Activated naive CD4-positive, alpha-beta T cell treated with anti-CD3 and anti-CD28 coated beads, Interleukin-2, amount 50 U/mL, for 24 hours (primary cell): ENCODE results near the gene CLPTM1.

Experiments used
- H3K27ac Mint-ChIP-seq: one replicate; pipeline ENCODE4 v1.8.0; 2021; ENCODE audit warnings: mild to moderate bottlenecking, mixed read lengths
- H3K27me3 Mint-ChIP-seq: one replicate; pipeline ENCODE4 v1.8.0; 2021; ENCODE audit warnings: mixed read lengths
- H3K36me3 Mint-ChIP-seq: one replicate; pipeline ENCODE4 v1.8.0; 2021; ENCODE audit warnings: mixed read lengths
- H3K4me1 Mint-ChIP-seq: one replicate; pipeline ENCODE4 v1.8.0; 2021; ENCODE audit warnings: mixed read lengths
- H3K4me3 Mint-ChIP-seq: one replicate; pipeline ENCODE4 v1.8.0; 2021; ENCODE audit warnings: mild to moderate bottlenecking, mixed read lengths
- H3K9me3 Mint-ChIP-seq: one replicate; pipeline ENCODE4 v1.8.0; 2021; ENCODE audit warnings: mixed read lengths

The CLPTM1 gene

GRCh38 chr19:45010306-45010705 lies 55.1 kb downstream of the CLPTM1 start:
- peak overlapping the region; percentile 53 for H3K27ac Mint-ChIP-seq

DNA sequence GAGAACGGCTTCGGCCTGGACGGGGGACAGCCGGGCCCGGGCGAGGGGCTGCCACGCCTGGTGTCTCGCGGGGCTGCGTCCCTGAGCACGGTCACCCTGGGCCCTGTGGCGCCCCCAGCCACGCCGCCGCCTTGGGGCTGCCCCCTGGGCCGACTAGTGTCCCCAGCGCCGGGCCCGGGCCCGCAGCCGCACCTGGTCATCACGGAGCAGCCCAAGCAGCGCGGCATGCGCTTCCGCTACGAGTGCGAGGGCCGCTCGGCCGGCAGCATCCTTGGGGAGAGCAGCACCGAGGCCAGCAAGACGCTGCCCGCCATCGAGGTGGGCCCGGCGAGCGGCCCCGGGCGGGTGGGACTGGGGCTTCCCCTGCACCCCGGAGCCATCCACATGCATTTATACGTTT lies 56.8 kb downstream of the CLPTM1 start:
- Mint-ChIP-seq H3K27me3 (no peaks in the 10 kb centered on the region), H3K9me3 (no peaks in the 10 kb centered on the region), H3K36me3 (peaks cover 7% of the 10 kb centered on the region), H3K4me1 (peaks cover 9% of the 10 kb centered on the region), H3K27ac (no peak overlapping the region), H3K4me3 (no peak overlapping the region)

More at GRCh38 chr19:45010306-45010705, 55.1 kb downstream of the CLPTM1 start:
- H3K4me3 Mint-ChIP-seq, result no peak overlapping the region
- H3K36me3 Mint-ChIP-seq, result peaks cover 11% of the 10 kb centered on the region
- H3K4me1 Mint-ChIP-seq, result peaks cover 4% of the 10 kb centered on the region
- H3K9me3 Mint-ChIP-seq, result no peaks in the 10 kb centered on the region
- no peaks in the 10 kb centered on the region for H3K27me3 Mint-ChIP-seq

GRCh38 chr19:45016388-45017314 lies 61.5 kb downstream of the CLPTM1 start:
- no peak overlapping the region for H3K4me3 Mint-ChIP-seq

GRCh38 chr19:45019187-45019586 lies 64.0 kb downstream of the CLPTM1 start:
- no peak overlapping the region for H3K4me3 Mint-ChIP-seq
- peaks cover 2% of the 10 kb centered on the region for H3K36me3 Mint-ChIP-seq
- H3K9me3 Mint-ChIP-seq, result no peaks in the 10 kb centered on the region
- H3K27me3 Mint-ChIP-seq, result no peaks in the 10 kb centered on the region
- H3K4me1 Mint-ChIP-seq, result peaks cover 8% of the 10 kb centered on the region
- no peak overlapping the region for H3K27ac Mint-ChIP-seq

More at GRCh38 chr19:45016388-45017314, 61.5 kb downstream of the CLPTM1 start:
- Mint-ChIP-seq H3K4me1 (peaks cover 8% of the 10 kb centered on the region), H3K27me3 (no peaks in the 10 kb centered on the region), H3K36me3 (peaks cover 2% of the 10 kb centered on the region), H3K9me3 (no peaks in the 10 kb centered on the region), H3K27ac (peak overlapping the region; percentile 19)

DNA sequence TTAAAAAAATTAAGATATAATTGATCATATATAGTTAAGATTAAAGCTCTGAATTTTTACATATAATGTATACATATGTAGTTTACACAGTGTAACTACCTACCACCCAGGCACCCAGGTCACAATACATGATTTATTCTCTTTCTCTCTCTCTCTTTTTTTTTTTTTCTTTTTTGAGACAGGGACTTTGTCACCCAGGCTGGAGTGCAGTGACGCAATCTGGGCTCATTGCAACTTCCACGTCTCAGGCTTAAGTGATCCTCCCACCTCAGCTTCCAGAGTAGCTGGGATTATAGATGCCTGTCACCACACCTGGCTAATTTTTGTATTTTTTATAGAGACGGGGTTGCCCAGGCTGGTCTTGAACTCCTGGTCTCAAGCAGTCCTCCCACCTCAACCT lies 64.9 kb downstream of the CLPTM1 start:
- Mint-ChIP-seq H3K36me3 (peaks cover 2% of the 10 kb centered on the region), H3K4me1 (peaks cover 8% of the 10 kb centered on the region), H3K27me3 (no peaks in the 10 kb centered on the region), H3K27ac (no peak overlapping the region), H3K4me3 (no peak overlapping the region), H3K9me3 (no peaks in the 10 kb centered on the region)

- no peaks in the 10 kb centered on the region for H3K9me3 Mint-ChIP-seq
- peaks cover 3% of the 10 kb centered on the region for H3K36me3 Mint-ChIP-seq
- no peaks in the 10 kb centered on the region for H3K27me3 Mint-ChIP-seq
- no peak overlapping the region for H3K27ac Mint-ChIP-seq
- no peak overlapping the region for H3K4me3 Mint-ChIP-seq
- peaks cover under 1% of the 10 kb centered on the region for H3K4me1 Mint-ChIP-seq
Observed at GRCh38 chr19:45021971-45022370, 66.8 kb downstream of the CLPTM1 start.

GRCh38 chr19:45023048-45023447 lies 67.9 kb downstream of the CLPTM1 start:
- no peaks in the 10 kb centered on the region for H3K9me3 Mint-ChIP-seq
- no peaks in the 10 kb centered on the region for H3K27me3 Mint-ChIP-seq
- peak overlapping the region; percentile 65 for H3K27ac Mint-ChIP-seq
- no peaks in the 10 kb centered on the region for H3K4me1 Mint-ChIP-seq
- H3K36me3 Mint-ChIP-seq, result peaks cover 3% of the 10 kb centered on the region
- H3K4me3 Mint-ChIP-seq, result no peak overlapping the region

GRCh38 chr19:45025264-45025663 lies 70.1 kb downstream of the CLPTM1 start:
- Mint-ChIP-seq H3K4me1 (no peaks in the 10 kb centered on the region), H3K36me3 (peaks cover 3% of the 10 kb centered on the region), H3K27me3 (no peaks in the 10 kb centered on the region), H3K9me3 (no peaks in the 10 kb centered on the region), H3K27ac (no peak overlapping the region), H3K4me3 (no peak overlapping the region)

- no peak overlapping the region for H3K4me3 Mint-ChIP-seq
- no peaks in the 10 kb centered on the region for H3K27me3 Mint-ChIP-seq
- H3K27ac Mint-ChIP-seq, result no peak overlapping the region
- H3K36me3 Mint-ChIP-seq, result peaks cover 6% of the 10 kb centered on the region
- H3K9me3 Mint-ChIP-seq, result no peaks in the 10 kb centered on the region
- no peaks in the 10 kb centered on the region for H3K4me1 Mint-ChIP-seq
Observed at GRCh38 chr19:45027371-45027770, 72.2 kb downstream of the CLPTM1 start.

GRCh38 chr19:45030825-45031224 lies 75.6 kb downstream of the CLPTM1 start:
- Mint-ChIP-seq H3K27me3 (no peaks in the 10 kb centered on the region), H3K9me3 (no peaks in the 10 kb centered on the region), H3K4me1 (no peaks in the 10 kb centered on the region), H3K4me3 (no peak overlapping the region), H3K27ac (no peak overlapping the region), H3K36me3 (peaks cover 14% of the 10 kb centered on the region)

DNA sequence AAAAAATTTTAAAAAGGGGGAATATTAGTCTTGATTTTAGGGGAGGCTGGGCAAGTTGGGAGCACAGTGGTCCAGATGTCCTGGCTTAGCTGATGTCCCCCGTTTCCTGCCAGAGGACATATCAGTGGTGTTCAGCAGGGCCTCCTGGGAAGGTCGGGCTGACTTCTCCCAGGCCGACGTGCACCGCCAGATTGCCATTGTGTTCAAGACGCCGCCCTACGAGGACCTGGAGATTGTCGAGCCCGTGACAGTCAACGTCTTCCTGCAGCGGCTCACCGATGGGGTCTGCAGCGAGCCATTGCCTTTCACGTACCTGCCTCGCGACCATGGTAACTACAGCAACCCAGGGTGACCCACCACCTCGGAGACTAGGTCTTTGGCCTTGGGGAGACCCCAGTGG lies 77.2 kb downstream of the CLPTM1 start:
- no peaks in the 10 kb centered on the region for H3K4me1 Mint-ChIP-seq
- peaks cover 12% of the 10 kb centered on the region for H3K36me3 Mint-ChIP-seq
- no peaks in the 10 kb centered on the region for H3K9me3 Mint-ChIP-seq
- no peak overlapping the region for H3K4me3 Mint-ChIP-seq
- H3K27ac Mint-ChIP-seq, result no peak overlapping the region
- H3K27me3 Mint-ChIP-seq, result no peaks in the 10 kb centered on the region

DNA sequence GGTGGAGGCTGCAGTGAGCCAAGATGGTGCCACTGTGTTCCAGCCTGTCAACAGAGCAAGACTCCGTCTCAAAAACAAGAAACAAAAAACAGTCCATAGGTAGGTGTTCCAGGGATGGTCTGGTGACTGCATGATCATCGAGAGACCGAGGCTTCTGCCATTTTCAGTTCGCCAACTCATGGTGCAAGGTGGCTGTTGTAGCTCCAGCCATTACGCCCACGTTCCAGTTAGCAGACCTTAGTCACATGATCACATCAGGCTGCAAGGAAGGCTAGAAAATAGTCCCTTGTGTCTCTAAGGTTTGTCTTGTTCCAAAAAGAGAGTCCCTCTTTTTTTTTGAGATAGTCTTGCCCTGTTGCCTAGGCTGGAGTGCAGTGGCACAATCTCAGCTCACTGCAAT lies 80.6 kb downstream of the CLPTM1 start:
- H3K4me1 Mint-ChIP-seq, result peaks cover 19% of the 10 kb centered on the region
- no peak overlapping the region for H3K4me3 Mint-ChIP-seq
- no peak overlapping the region for H3K27ac Mint-ChIP-seq
- peaks cover 19% of the 10 kb centered on the region for H3K36me3 Mint-ChIP-seq
- no peaks in the 10 kb centered on the region for H3K27me3 Mint-ChIP-seq
- no peaks in the 10 kb centered on the region for H3K9me3 Mint-ChIP-seq

- no peaks in the 10 kb centered on the region for H3K9me3 Mint-ChIP-seq
- peaks cover 31% of the 10 kb centered on the region for H3K4me1 Mint-ChIP-seq
- H3K4me3 Mint-ChIP-seq, result peak overlapping the region; percentile 76
- no peaks in the 10 kb centered on the region for H3K27me3 Mint-ChIP-seq
- H3K27ac Mint-ChIP-seq, result no peak overlapping the region
- peaks cover 26% of the 10 kb centered on the region for H3K36me3 Mint-ChIP-seq
Observed at GRCh38 chr19:45037393-45038169, 82.4 kb downstream of the CLPTM1 start.

DNA sequence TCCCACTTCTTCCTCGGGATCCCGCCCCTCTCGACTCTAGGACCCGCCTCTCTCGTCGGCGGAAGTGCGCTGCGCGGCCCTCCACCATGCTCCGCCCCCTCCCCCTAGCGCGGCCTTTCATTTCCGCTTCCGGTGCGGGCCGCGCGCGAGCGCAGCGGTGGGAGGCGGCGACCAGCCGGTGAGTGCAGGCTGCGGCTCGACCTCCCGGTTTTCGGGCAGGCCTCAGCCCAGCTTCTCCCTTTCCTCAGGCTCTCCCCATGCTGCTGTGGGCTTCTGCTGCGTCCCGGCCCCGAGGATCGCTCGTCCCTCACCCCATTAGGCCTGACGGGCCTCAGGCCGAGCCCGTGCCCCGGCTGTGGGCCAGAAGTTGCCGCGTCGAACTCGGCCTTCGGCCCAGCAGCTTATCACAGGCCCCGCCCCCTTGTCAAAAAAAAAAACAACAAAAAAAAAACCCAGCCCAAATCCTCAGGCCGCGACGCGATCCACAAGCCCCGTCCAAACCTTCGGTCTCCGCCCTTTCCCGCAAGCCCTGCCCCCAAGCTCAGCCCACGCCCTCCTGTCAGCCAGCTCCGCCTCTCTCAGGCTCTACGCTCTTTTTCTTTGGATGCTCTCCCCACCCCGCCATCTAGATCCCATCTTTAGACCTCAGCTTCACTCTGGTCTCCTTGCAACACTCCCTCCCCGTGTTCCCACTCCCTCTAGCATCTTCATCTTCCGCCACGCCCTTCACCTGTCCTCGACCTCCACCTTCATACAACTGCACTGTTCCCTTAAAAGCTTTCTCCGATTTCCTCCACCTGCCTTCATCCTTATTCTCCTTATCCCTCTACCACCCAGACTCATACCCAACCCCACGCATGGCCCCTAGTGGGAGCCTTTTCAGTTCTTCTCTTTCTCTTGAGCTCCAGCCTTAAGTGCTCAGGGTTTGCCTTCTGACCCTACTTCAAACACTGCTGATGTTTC lies 84.0 kb downstream of the CLPTM1 start, which contains the start of gene CLASRP:
Gene CLASRP (plus strand): TSS at position 115 of the 963 bp plus-strand sequence. CDS start 1,168 bp downstream, outside the sequence.
- Mint-ChIP-seq H3K27ac (peak within 1 kb of the TSS; percentile 98), H3K27me3 (no peaks in the 10 kb centered on the region), H3K4me1 (peaks cover 31% of the 10 kb centered on the region), H3K36me3 (peaks cover 21% of the 10 kb centered on the region), H3K9me3 (no peaks in the 10 kb centered on the region), H3K4me3 (peak within 1 kb of the TSS; percentile 98)
